ENCODE data around the gene AMMECR1.

- no peak for TF ChIP-seq CTCF (conservative IDR thresholded peaks at IDR 0.05; ENCODE audit: low read length)
- no peak for TF ChIP-seq EZH2phosphoT487 (IDR thresholded peaks at IDR 0.05; ENCODE audit: borderline replicate concordance)
Observed at GRCh38 chrX:110213183-110213582, 104.7 kb downstream of the AMMECR1 start.

All from Loucy (cell line).